ENCODE data around the gene ADGRG3. TPM values are rescaled to one million over a fixed set of nuclear protein-coding genes. Genes with fewer than 3 reads are reported as not detected.

ADGRG3 gene
- total and polyA plus RNA-seq, 9 of the 15 experiments (the other 6 are each of a cell fraction or from before 2014, with no cell fraction given): 0.09 to 0.52 (median 0.14) TPM; not detected in 3

DNA sequence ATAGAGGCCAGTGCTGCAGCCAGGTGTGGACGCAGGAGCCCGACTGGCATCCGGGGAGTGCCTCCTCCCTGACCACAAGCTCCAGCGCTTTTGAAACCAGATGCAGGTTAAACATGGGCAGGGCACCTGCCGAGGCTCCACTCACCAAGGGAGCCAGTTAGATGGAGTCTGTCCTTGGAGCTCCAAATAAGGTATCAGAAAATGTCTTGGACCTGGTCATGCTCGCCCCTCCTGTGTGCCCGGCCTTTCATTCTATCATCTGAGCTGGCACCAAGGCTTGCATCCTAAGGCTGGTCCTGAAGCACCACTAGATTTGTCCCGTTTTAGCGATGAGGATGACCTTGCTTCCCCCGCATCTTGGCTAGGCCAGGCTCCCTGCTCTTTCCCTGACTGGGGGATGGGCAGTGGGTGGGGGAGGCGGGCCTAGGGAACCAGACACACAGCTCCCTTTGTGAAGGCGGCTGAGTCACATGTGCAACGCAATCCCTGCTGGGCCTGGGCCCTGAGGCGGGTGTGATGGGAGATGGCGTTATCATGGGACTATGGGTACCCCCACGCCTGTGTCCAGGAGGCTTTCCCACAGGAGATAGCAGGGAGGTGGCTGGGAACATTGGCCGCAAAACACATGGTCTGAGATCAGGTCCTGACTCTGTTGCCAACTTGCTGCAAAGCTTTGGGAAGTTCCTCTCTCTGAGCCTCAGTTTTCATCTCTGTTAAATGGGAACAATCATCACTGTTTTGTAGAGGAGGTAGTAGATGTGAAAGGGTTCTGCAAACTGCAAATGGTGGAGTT is 44.7 kb upstream of the ADGRG3 start (continued):
- TF ChIP-seq TCF3 (CRISPR knock-in tag; IDR thresholded peaks at IDR 0.05) (peak; percentile 36; the same call in 1 of the 2 replicates), GABPB1 (CRISPR knock-in tag; IDR thresholded peaks at IDR 0.05) (0 out of 2 replicates have a peak, but pooled peaks have one; percentile 20), KLF16 (IDR thresholded peaks at IDR 0.05) (0 out of 2 replicates have a peak, but pooled peaks have one; percentile 3), RBM15 (IDR thresholded peaks at IDR 0.05; ENCODE audit: insufficient read depth, low read length) (no peak), KDM1A (IDR thresholded peaks at IDR 0.05) (peak; percentile 93 to 96), ZNF143 (CRISPR knock-in tag; IDR thresholded peaks at IDR 0.05) (peak; percentile 53; the same call in 1 of the 2 replicates), ZNF431 (CRISPR knock-in tag; IDR thresholded peaks at IDR 0.05) (no peak), ZNF146 (CRISPR knock-in tag; IDR thresholded peaks at IDR 0.05; ENCODE audit: unreplicated experiment) (no peak), SMARCA5 (IDR thresholded peaks at IDR 0.05) (peak; percentile 97), SMAD2 (IDR thresholded peaks at IDR 0.05; ENCODE audit: low read depth, low read length) (no peak), FOXK2 (conservative IDR thresholded peaks at IDR 0.05 in 1 of 2, IDR thresholded peaks at IDR 0.05 in 1 of 2; ENCODE audit: low read depth in 2 of 2) (no peak), TAF15 (IDR thresholded peaks at IDR 0.05; ENCODE audit: low read depth, low read length) (no peak), FOSL1 (tag; conservative IDR thresholded peaks at IDR 0.05) (peak; percentile 64), NFE2L1 (tag; IDR thresholded peaks at IDR 0.05; ENCODE audit: borderline replicate concordance, low read depth) (no peak), ARID1B (IDR thresholded peaks at IDR 0.05) (peak; percentile 44; the same call in 1 of the 2 replicates), CEBPG (CRISPR knock-in tag; IDR thresholded peaks at IDR 0.05) (0 out of 2 replicates have a peak, but pooled peaks have one; percentile 14), CEBPG (tag; conservative IDR thresholded peaks at IDR 0.05 in 1 of 2, IDR thresholded peaks at IDR 0.05 in 1 of 2) (no peak), THRAP3 (IDR thresholded peaks at IDR 0.05; ENCODE audit: borderline replicate concordance) (no peak), NELFE (IDR thresholded peaks at IDR 0.05; ENCODE audit: insufficient read depth, insufficient read length) (no peak)
- TF ChIP-seq, protein P1, sequence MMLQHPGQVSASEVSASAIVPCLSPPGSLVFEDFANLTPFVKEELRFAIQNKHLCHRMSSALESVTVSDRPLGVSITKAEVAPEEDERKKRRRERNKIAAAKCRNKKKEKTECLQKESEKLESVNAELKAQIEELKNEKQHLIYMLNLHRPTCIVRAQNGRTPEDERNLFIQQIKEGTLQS (IDR thresholded peaks at IDR 0.05): peak; percentile 54
- TF ChIP-seq, protein P1 (CRISPR knock-in tag; conservative IDR thresholded peaks at IDR 0.05): no peak
- TF ChIP-seq, protein P2, sequence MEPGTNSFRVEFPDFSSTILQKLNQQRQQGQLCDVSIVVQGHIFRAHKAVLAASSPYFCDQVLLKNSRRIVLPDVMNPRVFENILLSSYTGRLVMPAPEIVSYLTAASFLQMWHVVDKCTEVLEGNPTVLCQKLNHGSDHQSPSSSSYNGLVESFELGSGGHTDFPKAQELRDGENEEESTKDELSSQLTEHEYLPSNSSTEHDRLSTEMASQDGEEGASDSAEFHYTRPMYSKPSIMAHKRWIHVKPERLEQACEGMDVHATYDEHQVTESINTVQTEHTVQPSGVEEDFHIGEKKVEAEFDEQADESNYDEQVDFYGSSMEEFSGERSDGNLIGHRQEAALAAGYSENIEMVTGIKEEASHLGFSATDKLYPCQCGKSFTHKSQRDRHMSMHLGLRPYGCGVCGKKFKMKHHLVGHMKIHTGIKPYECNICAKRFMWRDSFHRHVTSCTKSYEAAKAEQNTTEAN (CRISPR knock-in tag; IDR thresholded peaks at IDR 0.05): no peak
- TF ChIP-seq, protein P3, sequence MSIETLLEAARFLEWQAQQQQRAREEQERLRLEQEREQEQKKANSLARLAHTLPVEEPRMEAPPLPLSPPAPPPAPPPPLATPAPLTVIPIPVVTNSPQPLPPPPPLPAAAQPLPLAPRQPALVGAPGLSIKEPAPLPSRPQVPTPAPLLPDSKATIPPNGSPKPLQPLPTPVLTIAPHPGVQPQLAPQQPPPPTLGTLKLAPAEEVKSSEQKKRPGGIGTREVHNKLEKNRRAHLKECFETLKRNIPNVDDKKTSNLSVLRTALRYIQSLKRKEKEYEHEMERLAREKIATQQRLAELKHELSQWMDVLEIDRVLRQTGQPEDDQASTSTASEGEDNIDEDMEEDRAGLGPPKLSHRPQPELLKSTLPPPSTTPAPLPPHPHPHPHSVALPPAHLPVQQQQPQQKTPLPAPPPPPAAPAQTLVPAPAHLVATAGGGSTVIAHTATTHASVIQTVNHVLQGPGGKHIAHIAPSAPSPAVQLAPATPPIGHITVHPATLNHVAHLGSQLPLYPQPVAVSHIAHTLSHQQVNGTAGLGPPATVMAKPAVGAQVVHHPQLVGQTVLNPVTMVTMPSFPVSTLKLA (conservative IDR thresholded peaks at IDR 0.05): peak in 1 of 2 experiments; percentile 32; a peak in 1 of 4 replicates
- TF ChIP-seq, protein P4, sequence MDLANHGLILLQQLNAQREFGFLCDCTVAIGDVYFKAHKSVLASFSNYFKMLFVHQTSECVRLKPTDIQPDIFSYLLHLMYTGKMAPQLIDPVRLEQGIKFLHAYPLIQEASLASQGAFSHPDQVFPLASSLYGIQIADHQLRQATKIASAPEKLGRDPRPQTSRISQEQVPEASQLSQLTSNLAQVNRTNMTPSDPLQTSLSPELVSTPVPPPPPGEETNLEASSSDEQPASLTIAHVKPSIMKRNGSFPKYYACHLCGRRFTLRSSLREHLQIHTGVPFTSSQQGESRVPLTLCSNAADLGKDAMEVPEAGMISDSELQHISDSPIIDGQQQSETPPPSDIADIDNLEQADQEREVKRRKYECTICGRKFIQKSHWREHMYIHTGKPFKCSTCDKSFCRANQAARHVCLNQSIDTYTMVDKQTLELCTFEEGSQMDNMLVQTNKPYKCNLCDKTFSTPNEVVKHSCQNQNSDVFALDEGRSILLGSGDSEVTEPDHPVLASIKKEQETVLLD (IDR thresholded peaks at IDR 0.05): no peak
